Neuronal stem cell (in vitro differentiated cells): ENCODE measurements around the gene TMPRSS15.

Source experiments
- DNase-seq: peaks from one replicate; pipeline ENCODE4 v3.0.0-alpha.2; 2013; ENCODE audit warnings: low spot score
- H2AFZ ChIP-seq: one replicate; pipeline ENCODE4 v1.6.1; 2013; ENCODE audit warnings: mild to moderate bottlenecking, low read length, inconsistent platforms
- H2AK5ac ChIP-seq: 2 replicates; pipeline ENCODE4 v1.6.1; 2013; ENCODE audit warnings: low read depth, mild to moderate bottlenecking, inconsistent platforms, low read length, moderate library complexity, mixed read lengths
- H2BK120ac ChIP-seq: 2 replicates; pipeline ENCODE4 v1.6.1; 2013; ENCODE audit warnings: low read depth, mild to moderate bottlenecking, inconsistent platforms, low read length, moderate library complexity, mixed read lengths
- H2BK12ac ChIP-seq: one replicate; pipeline ENCODE4 v1.6.1; 2013; ENCODE audit warnings: low read length, inconsistent platforms
- H2BK15ac ChIP-seq: 2 replicates; pipeline ENCODE4 v1.6.1; 2013; ENCODE audit warnings: mild to moderate bottlenecking, low read length, inconsistent platforms, mixed read lengths
- H2BK5ac ChIP-seq: one replicate; pipeline ENCODE4 v1.6.1; 2013; ENCODE audit warnings: inconsistent platforms, mild to moderate bottlenecking, low read length, moderate library complexity
- H3K14ac ChIP-seq: one replicate; pipeline ENCODE4 v1.6.1; 2013; ENCODE audit warnings: low read length, inconsistent platforms
- H3K18ac ChIP-seq: 2 replicates; pipeline ENCODE4 v1.6.1; 2013; ENCODE audit warnings: low read length, inconsistent platforms
- H3K23ac ChIP-seq: 2 replicates; pipeline ENCODE4 v1.6.1; 2013; ENCODE audit warnings: low read depth, mild to moderate bottlenecking, mixed read lengths, low read length, inconsistent platforms; ENCODE audit not compliant: poor library complexity
- H3K27ac ChIP-seq: replicated peaks from 3 replicates; pipeline ENCODE4 v1.5.1; 2013; ENCODE audit warnings: low read length, inconsistent platforms
- H3K27me3 ChIP-seq, 3 experiments: 2 replicates each; pipeline ENCODE4 v1.6.1; 2013; ENCODE audit warnings: low read length in 3 of 3, mild to moderate bottlenecking in 2 of 3, inconsistent platforms in 1 of 3, low read depth in 1 of 3, mixed read lengths in 1 of 3, moderate library complexity in 1 of 3; ENCODE audit not compliant: control insufficient read depth in 3 of 3, insufficient read depth in 3 of 3
- H3K36me3 ChIP-seq, 2 donors: replicated peaks in 1 of 2; 2 replicates each; pipeline ENCODE4 v1.6.1; 2013; ENCODE audit warnings: low read length in 2 of 2; ENCODE audit not compliant: control insufficient read depth in 2 of 2, insufficient read depth in 2 of 2
- H3K4ac ChIP-seq: 2 replicates; pipeline ENCODE4 v1.6.1; 2013; ENCODE audit warnings: inconsistent platforms, mild to moderate bottlenecking, low read length, moderate library complexity
- H3K4me1 ChIP-seq, 2 donors: 1 replicate in 1 of 2; 2 replicates in 1 of 2; pipeline ENCODE4 v1.6.1; 2013; ENCODE audit warnings: low read length in 2 of 2, low read depth in 1 of 2; ENCODE audit not compliant: control insufficient read depth in 2 of 2, insufficient read depth in 1 of 2
- H3K4me2 ChIP-seq: one replicate; pipeline ENCODE4 v1.6.1; 2013; ENCODE audit warnings: mild to moderate bottlenecking, low read length, inconsistent platforms; ENCODE audit not compliant: insufficient read depth, poor library complexity, severe bottlenecking
- H3K4me3 ChIP-seq, 2 donors: 2 replicates each; pipeline ENCODE4 v1.5.1; 2013; ENCODE audit warnings: low read length in 2 of 2, mild to moderate bottlenecking in 2 of 2, inconsistent platforms in 1 of 2, moderate library complexity in 1 of 2
- H3K79me1 ChIP-seq: one replicate; pipeline ENCODE4 v1.6.1; 2013; ENCODE audit warnings: low read depth, mild to moderate bottlenecking, inconsistent platforms, low read length, moderate library complexity
- H3K9ac ChIP-seq: one replicate; pipeline ENCODE4 v1.6.1; 2013; ENCODE audit warnings: mild to moderate bottlenecking, low read depth, low read length, inconsistent platforms; ENCODE audit not compliant: poor library complexity
- H3K9me3 ChIP-seq, 2 donors: replicated peaks in 1 of 2; 2 replicates each; pipeline versions ENCODE3 to v1.6.1; 2013; ENCODE audit warnings: low read length in 2 of 2, mild to moderate bottlenecking in 2 of 2, inconsistent platforms in 1 of 2, low read depth in 1 of 2, mixed read lengths in 1 of 2, moderate library complexity in 1 of 2; ENCODE audit not compliant: control insufficient read depth in 2 of 2, insufficient read depth in 1 of 2
- H4K8ac ChIP-seq: one replicate; pipeline ENCODE4 v1.6.1; 2013; ENCODE audit warnings: low read depth, mild to moderate bottlenecking, inconsistent platforms, low read length, moderate library complexity
- H4K91ac ChIP-seq: one replicate; pipeline ENCODE4 v1.6.1; 2013; ENCODE audit warnings: low read length, low read depth, mild to moderate bottlenecking, inconsistent platforms; ENCODE audit not compliant: poor library complexity
- WGBS, 2 donors: extraction: QIAGEN DNeasy Blood & Tissue Kit; methylation state at CpG; one replicate each; pipeline ENCODE4 v1.1.7; 2013; ENCODE audit warnings: missing lambda C conversion rate in 2 of 2, mixed read lengths in 1 of 2; ENCODE audit not compliant: insufficient read length in 2 of 2, insufficient replicate concordance in 1 of 2; ENCODE audit errors: extremely low coverage in 2 of 2; 5-methylcytosine and 5-hydroxymethylcytosine counted together

Gene TMPRSS15

DNA sequence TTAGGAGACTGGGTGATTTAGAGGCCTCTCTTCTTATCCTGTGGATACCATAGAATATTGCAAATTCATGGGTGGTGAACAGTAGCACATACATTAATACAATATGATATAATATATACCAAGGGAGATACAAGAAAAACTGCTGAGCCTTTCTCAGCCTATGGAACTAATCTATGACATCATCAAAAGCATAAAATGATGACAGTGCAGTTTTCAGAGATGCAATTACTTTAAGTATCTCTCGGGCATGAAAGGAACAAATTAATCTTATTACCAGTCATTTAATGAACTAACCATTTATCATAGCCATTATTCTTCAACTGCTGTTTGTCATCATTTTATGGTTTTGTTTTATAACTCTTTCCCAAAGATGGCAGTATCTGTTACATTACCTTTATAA, 155.4 kb downstream of the TMPRSS15 start:
- Histone ChIP-seq H3K27ac (no peak overlapping the region), H2AK5ac (no peak overlapping the region), H3K4me2 (no peak overlapping the region), H3K4ac (no peak overlapping the region), H3K18ac (no peak overlapping the region), H3K79me1 (no peaks in the 10 kb centered on the region), H2BK5ac (no peak overlapping the region), H3K14ac (no peak overlapping the region), H4K91ac (no peak overlapping the region), H2BK12ac (no peak overlapping the region), H3K4me3 (no peak overlapping the region), H3K4me1 (peaks cover 0 to 4% of the 10 kb centered on the region in 2 donors), H2BK120ac (no peak overlapping the region), H2BK15ac (no peak overlapping the region), H3K9ac (no peak overlapping the region), H3K36me3 (no peaks in the 10 kb centered on the region), H3K27me3 (peaks cover 7 to 41% (median 21%) of the 10 kb centered on the region in 3 experiments), H2AFZ (no peak overlapping the region), H3K23ac (no peak overlapping the region), H4K8ac (no peak overlapping the region), H3K9me3 (no peaks in the 10 kb centered on the region)
- DNase-seq = no peak
- WGBS, 2 donors = no CpG with 5 or more reads among the region's 1 CpG

DNA sequence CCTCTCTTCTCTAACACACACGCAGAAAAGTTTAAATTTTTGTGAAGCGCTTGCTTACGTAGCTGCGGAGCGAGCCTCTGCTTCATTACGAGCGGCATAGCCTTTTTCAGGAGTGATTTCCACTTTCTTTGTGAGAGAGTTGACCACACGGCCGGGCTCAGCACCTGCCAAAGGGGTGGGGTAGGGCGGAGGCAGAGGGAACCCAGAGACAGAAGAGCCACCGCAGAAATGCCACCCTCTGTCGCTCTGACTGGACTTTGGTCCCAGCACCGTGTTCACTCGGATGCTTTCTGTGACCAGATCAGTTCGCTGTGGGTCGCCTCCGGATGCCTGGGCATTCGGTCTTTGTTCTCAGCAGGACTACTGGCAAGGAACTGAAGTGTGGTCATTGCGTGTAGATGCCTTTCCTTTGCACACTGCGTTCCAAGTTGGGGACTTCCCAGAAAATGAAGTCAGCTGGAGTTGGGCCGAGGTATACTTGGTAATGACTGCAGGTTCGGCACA, 158.1 kb downstream of the TMPRSS15 start:
- H3K4me1 ChIP-seq = peaks cover 0 to 4% of the 10 kb centered on the region in 2 donors
- DNase-seq = peak; percentile 21
- no peak overlapping the region for H3K27ac ChIP-seq
- H3K27me3 ChIP-seq = peaks cover 7 to 59% (median 21%) of the 10 kb centered on the region in 3 experiments
- no peak overlapping the region for H4K91ac ChIP-seq
- peak overlapping the region; percentile 87 for H2AFZ ChIP-seq
- no peak overlapping the region for H3K4ac ChIP-seq
- H2AK5ac ChIP-seq = no peak overlapping the region
- peak overlapping the region; percentile 95 for H3K18ac ChIP-seq
- no peak overlapping the region for H3K9ac ChIP-seq
- no CpG with 5 or more reads among the region's 22 CpGs for WGBS, 2 donors
- H3K23ac ChIP-seq = no peak overlapping the region
- no peak overlapping the region for H2BK5ac ChIP-seq
- no peaks in the 10 kb centered on the region for H3K36me3 ChIP-seq
- no peak overlapping the region for H2BK120ac ChIP-seq
- H3K14ac ChIP-seq = no peak overlapping the region
- no peaks in the 10 kb centered on the region for H3K79me1 ChIP-seq
- no peaks in the 10 kb centered on the region for H3K9me3 ChIP-seq
- H4K8ac ChIP-seq = no peak overlapping the region
- H3K4me2 ChIP-seq = peak overlapping the region; percentile 98
- peak overlapping the region; percentile 55 for H2BK15ac ChIP-seq
- peak overlapping the region; percentile 31 to 93 for H3K4me3 ChIP-seq
- H2BK12ac ChIP-seq = no peak overlapping the region

DNA sequence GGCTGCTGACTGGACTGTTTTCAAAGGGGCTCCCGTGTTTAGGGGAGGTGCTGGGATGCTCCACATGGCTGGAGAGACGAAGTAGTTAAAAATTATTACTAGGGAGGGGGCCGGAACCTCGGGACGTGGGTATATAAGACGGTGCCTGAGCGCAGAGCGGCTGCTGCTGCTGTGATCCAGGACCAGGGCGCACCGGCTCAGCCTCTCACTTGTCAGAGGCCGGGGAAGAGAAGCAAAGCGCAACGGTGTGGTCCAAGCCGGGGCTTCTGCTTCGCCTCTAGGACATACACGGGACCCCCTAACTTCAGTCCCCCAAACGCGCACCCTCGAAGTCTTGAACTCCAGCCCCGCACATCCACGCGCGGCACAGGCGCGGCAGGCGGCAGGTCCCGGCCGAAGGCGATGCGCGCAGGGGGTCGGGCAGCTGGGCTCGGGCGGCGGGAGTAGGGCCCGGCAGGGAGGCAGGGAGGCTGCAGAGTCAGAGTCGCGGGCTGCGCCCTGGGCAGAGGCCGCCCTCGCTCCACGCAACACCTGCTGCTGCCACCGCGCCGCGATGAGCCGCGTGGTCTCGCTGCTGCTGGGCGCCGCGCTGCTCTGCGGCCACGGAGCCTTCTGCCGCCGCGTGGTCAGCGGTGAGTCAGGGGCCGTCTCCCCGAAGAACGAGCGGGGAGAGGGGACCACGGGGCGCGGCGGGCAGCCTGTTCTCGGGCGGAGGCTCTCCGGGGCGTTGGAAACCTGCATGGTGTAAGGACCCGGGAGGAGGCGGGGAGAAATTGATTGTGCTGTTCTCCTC, 158.7 kb downstream of the TMPRSS15 start, which contains the start of gene CHODL:
Gene CHODL, plus strand, starts transcription at position 163 of the 793 bp plus-strand sequence. Its CDS starts 391 bp downstream, at position 554.
- H2BK120ac ChIP-seq = peak within 1 kb of the TSS; percentile 22
- H3K9ac ChIP-seq = peak within 1 kb of the TSS; percentile 95
- H2AK5ac ChIP-seq = no peak within 1 kb of the TSS
- H3K23ac ChIP-seq = peak within 1 kb of the TSS; percentile 58
- H2BK12ac ChIP-seq = peak within 1 kb of the TSS; percentile 78
- peak within 1 kb of the TSS; percentile 95 for H3K18ac ChIP-seq
- H2BK15ac ChIP-seq = peak within 1 kb of the TSS; percentile 55
- peak within 1 kb of the TSS; percentile 96 for H3K14ac ChIP-seq
- H3K36me3 ChIP-seq = no peaks in the 10 kb centered on the region
- H3K4me2 ChIP-seq = peak within 1 kb of the TSS; percentile 98
- H4K91ac ChIP-seq = peak within 1 kb of the TSS; percentile 39
- H4K8ac ChIP-seq = no peak within 1 kb of the TSS
- H3K4me1 ChIP-seq = peaks cover 0 to 4% of the 10 kb centered on the region in 2 donors
- DNase-seq = peak; percentile 24
- H2BK5ac ChIP-seq = no peak within 1 kb of the TSS
- H3K4me3 ChIP-seq = peak within 1 kb of the TSS; percentile 31 to 93
- H3K79me1 ChIP-seq = no peaks in the 10 kb centered on the region
- H3K9me3 ChIP-seq = no peaks in the 10 kb centered on the region
- H2AFZ ChIP-seq = peak within 1 kb of the TSS; percentile 87
- peaks cover 7 to 59% (median 21%) of the 10 kb centered on the region in 3 experiments for H3K27me3 ChIP-seq
- H3K27ac ChIP-seq = no peak within 1 kb of the TSS
- no CpG with 5 or more reads among the region's 72 CpGs for WGBS, 2 donors
- H3K4ac ChIP-seq = peak within 1 kb of the TSS; percentile 76

DNA sequence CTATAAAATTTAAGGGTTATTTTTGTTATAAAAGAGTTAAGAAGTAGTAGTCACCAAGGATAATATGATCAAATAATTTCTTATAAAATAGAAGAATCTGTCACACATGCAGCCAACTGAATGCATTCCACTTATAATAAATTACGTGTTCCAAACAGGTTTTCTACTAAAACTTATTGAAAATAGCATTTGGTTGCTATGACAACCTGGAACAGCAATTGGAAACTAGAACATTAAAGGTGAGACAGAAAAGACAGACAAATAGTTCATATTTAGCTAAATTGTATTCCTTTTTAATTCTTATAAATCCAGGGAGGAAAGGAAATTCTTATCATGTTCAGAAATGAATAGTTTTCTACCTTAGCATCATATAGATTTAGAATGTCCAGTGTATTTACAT, 168.0 kb downstream of the TMPRSS15 start:
- no peak overlapping the region for H3K4me3 ChIP-seq
- no peak for DNase-seq
- H3K23ac ChIP-seq = no peak overlapping the region
- H2BK12ac ChIP-seq = no peak overlapping the region
- H3K79me1 ChIP-seq = no peaks in the 10 kb centered on the region
- H3K9ac ChIP-seq = no peak overlapping the region
- no peak overlapping the region for H3K14ac ChIP-seq
- H2AK5ac ChIP-seq = no peak overlapping the region
- no peaks in the 10 kb centered on the region for H3K36me3 ChIP-seq
- no peaks in the 10 kb centered on the region for H3K9me3 ChIP-seq
- no peak overlapping the region for H2BK120ac ChIP-seq
- H3K4ac ChIP-seq = no peak overlapping the region
- no CpG with 5 or more reads among the region's 1 CpG for WGBS, 2 donors
- no peak overlapping the region for H4K8ac ChIP-seq
- H3K27me3 ChIP-seq = no peaks in the 10 kb centered on the region
- no peaks in the 10 kb centered on the region for H3K4me1 ChIP-seq
- H3K18ac ChIP-seq = no peak overlapping the region
- H3K4me2 ChIP-seq = no peak overlapping the region
- H3K27ac ChIP-seq = no peak overlapping the region
- H4K91ac ChIP-seq = no peak overlapping the region
- H2AFZ ChIP-seq = no peak overlapping the region
- no peak overlapping the region for H2BK5ac ChIP-seq
- H2BK15ac ChIP-seq = no peak overlapping the region
